OCI-LY3 (cell line): ENCODE results near the gene CNDP2.

Experiments used
- CTCF ChIP-seq: fragments of 200-600, 300-600 bp; sonication (generic); IDR thresholded peaks from 2 replicates; pipeline ENCODE4 v1.5.1; 2014; ENCODE audit warnings: antibody characterized with exemption, low read length, low read depth
- EZH2phosphoT487 ChIP-seq: fragments of 200-600 bp; shearing (Covaris generic); IDR thresholded peaks from 2 replicates; pipeline ENCODE4 v1.6.1; 2018; ENCODE audit warnings: antibody characterized with exemption, mixed run types, low read depth

- TF ChIP-seq CTCF (no peak), EZH2phosphoT487 (no peak)
Measured at GRCh38 chr18:74479486-74480148, 16.5 kb upstream of the CNDP2 start.
